SU-DHL-6 (cell line): ENCODE results near the gene RAI1.

Experiments used
- H2AFZ ChIP-seq: fragments of 200-600 bp; sonication (generic); 2 replicates; pipeline ENCODE4 v1.6.1; 2014; ENCODE audit warnings: low read depth, mild to moderate bottlenecking, moderate library complexity, mixed read lengths, antibody characterized with exemption, low read length; ENCODE audit not compliant: severe bottlenecking
- H3F3A ChIP-seq: fragments of 200-600 bp; shearing (Covaris generic); 2 replicates; pipeline ENCODE4 v1.6.0; 2016; ENCODE audit warnings: antibody characterized with exemption, mild to moderate bottlenecking; ENCODE audit not compliant: insufficient read depth
- H3K27ac ChIP-seq: fragments of 200-600 bp; sonication (generic); 2 replicates; pipeline ENCODE4 v1.5.1; 2016; ENCODE audit warnings: low read depth, mild to moderate bottlenecking, low read length, moderate library complexity, mixed read lengths
- H3K27me3 ChIP-seq: fragments of 200-600 bp; sonication (generic), shearing (Covaris generic); 2 replicates; pipeline ENCODE4 v1.6.0; 2014; ENCODE audit warnings: mild to moderate bottlenecking, low read length
- H3K36me3 ChIP-seq: fragments of 200-600 bp; sonication (generic); 2 replicates; pipeline ENCODE4 v1.6.1; 2014; ENCODE audit warnings: mild to moderate bottlenecking, low read length, mixed read lengths
- H3K4me2 ChIP-seq: fragments of 300-600, 200-600 bp; shearing (Covaris generic), sonication (generic); 2 replicates; pipeline ENCODE4 v1.6.0; 2014; ENCODE audit warnings: low read length, low read depth, mild to moderate bottlenecking; ENCODE audit not compliant: poor library complexity, severe bottlenecking
- H3K4me3 ChIP-seq: fragments of 200-600 bp; sonication (generic); 2 replicates; pipeline ENCODE4 v1.5.1; 2014; ENCODE audit warnings: antibody characterized with exemption, low read length, mild to moderate bottlenecking, mixed read lengths; ENCODE audit not compliant: insufficient read depth, poor library complexity, severe bottlenecking
- H3K79me2 ChIP-seq: fragments of 200-600 bp; sonication (generic); 2 replicates; pipeline ENCODE4 v1.6.1; 2014; ENCODE audit warnings: mild to moderate bottlenecking, low read length, moderate library complexity; ENCODE audit not compliant: insufficient read depth
- H3K9ac ChIP-seq: fragments of 200-600 bp; sonication (generic); 2 replicates; pipeline ENCODE4 v1.7.0; 2014; ENCODE audit warnings: mild to moderate bottlenecking, low read length
- H3K9me2 ChIP-seq: fragments of 200-600 bp; sonication (generic); replicated peaks from 2 replicates; pipeline ENCODE4 v1.6.1; 2014; ENCODE audit warnings: low read length; ENCODE audit not compliant: insufficient read depth
- H3K9me3 ChIP-seq: fragments of 200-600 bp; sonication (generic); 2 replicates; pipeline ENCODE4 v1.6.1; 2014; ENCODE audit warnings: low read length, mixed read lengths; ENCODE audit not compliant: insufficient read depth
- H4K20me1 ChIP-seq: fragments of 200-600 bp; sonication (generic); 2 replicates; pipeline ENCODE4 v1.6.1; 2014; ENCODE audit warnings: low read depth, mild to moderate bottlenecking, antibody characterized with exemption, low read length, moderate library complexity, mixed read lengths
- CTCF ChIP-seq: fragments of 200-600 bp; sonication (generic); IDR thresholded peaks from one replicate; pipeline ENCODE4 v1.5.1; 2017; ENCODE audit warnings: antibody characterized with exemption, mild to moderate bottlenecking, low read length, moderate library complexity; ENCODE audit not compliant: insufficient read depth, poor library complexity, severe bottlenecking
- EZH2phosphoT487 ChIP-seq: fragments of 200-600 bp; sonication (generic), shearing (Covaris generic); conservative IDR thresholded peaks from 2 replicates; pipeline ENCODE4 v1.6.1; 2018; ENCODE audit warnings: mild to moderate bottlenecking, antibody characterized with exemption, low read length, moderate library complexity, mixed read lengths

RAI1 gene

GRCh38 chr17:17725011-17725751, 43.9 kb downstream of the RAI1 start:
- no peak overlapping the region for H3K27ac ChIP-seq
- no peaks in the 10 kb centered on the region for H3F3A ChIP-seq
- H3K9me3 ChIP-seq = no peaks in the 10 kb centered on the region
- H3K4me2 ChIP-seq = no peak overlapping the region
- H4K20me1 ChIP-seq = no peaks in the 10 kb centered on the region
- TF ChIP-seq EZH2phosphoT487 = no peak
- TF ChIP-seq CTCF = no peak
- H3K9me2 ChIP-seq = no peaks in the 10 kb centered on the region
- H3K36me3 ChIP-seq = no peaks in the 10 kb centered on the region
- no peak overlapping the region for H3K9ac ChIP-seq
- H3K79me2 ChIP-seq = no peaks in the 10 kb centered on the region
- H2AFZ ChIP-seq = no peak overlapping the region
- H3K4me3 ChIP-seq = no peak overlapping the region
- no peaks in the 10 kb centered on the region for H3K27me3 ChIP-seq

- Histone ChIP-seq H3K79me2 (no peaks in the 10 kb centered on the region), H3K4me3 (no peak overlapping the region), H2AFZ (no peak overlapping the region), H3K27me3 (no peaks in the 10 kb centered on the region), H3K9ac (no peak overlapping the region), H3F3A (no peaks in the 10 kb centered on the region), H4K20me1 (no peaks in the 10 kb centered on the region), H3K9me3 (no peaks in the 10 kb centered on the region), H3K4me2 (no peak overlapping the region), H3K9me2 (no peaks in the 10 kb centered on the region), H3K27ac (no peak overlapping the region), H3K36me3 (no peaks in the 10 kb centered on the region)
- no peak for TF ChIP-seq EZH2phosphoT487
- TF ChIP-seq CTCF = no peak
Observed at GRCh38 chr17:17725752-17726457, 44.6 kb downstream of the RAI1 start.

- Histone ChIP-seq H4K20me1 (no peaks in the 10 kb centered on the region), H3K27me3 (no peaks in the 10 kb centered on the region), H3K9ac (no peak overlapping the region)
Observed at GRCh38 chr17:17726458-17727060, 45.3 kb downstream of the RAI1 start.

More at GRCh38 chr17:17726458-17727060, 45.3 kb downstream of the RAI1 start:
- Histone ChIP-seq H3K4me2 (no peak overlapping the region), H3K9me2 (no peaks in the 10 kb centered on the region), H3K79me2 (no peaks in the 10 kb centered on the region), H3K4me3 (no peak overlapping the region), H2AFZ (no peak overlapping the region), H3F3A (no peaks in the 10 kb centered on the region), H3K36me3 (no peaks in the 10 kb centered on the region), H3K9me3 (no peaks in the 10 kb centered on the region), H3K27ac (no peak overlapping the region)
- TF ChIP-seq CTCF (no peak), EZH2phosphoT487 (no peak)
